ENCODE data around the gene PDE8A.

GRCh38 chr15:85116066-85116465 lies 134.4 kb downstream of the PDE8A start:
- TF ChIP-seq CTCF (IDR thresholded peaks at IDR 0.05) = no peak
- no peak for TF ChIP-seq EZH2phosphoT487 (IDR thresholded peaks at IDR 0.05)

Data from neural progenitor cell (in vitro differentiated cells).